ENCODE results near the gene PDE11A.
"Not testable (repeated sequence)": the region's sequence is repeated elsewhere in the genome, so short reads cannot be mapped to it uniquely, and the experiment has no call there.

PDE11A gene

DNA sequence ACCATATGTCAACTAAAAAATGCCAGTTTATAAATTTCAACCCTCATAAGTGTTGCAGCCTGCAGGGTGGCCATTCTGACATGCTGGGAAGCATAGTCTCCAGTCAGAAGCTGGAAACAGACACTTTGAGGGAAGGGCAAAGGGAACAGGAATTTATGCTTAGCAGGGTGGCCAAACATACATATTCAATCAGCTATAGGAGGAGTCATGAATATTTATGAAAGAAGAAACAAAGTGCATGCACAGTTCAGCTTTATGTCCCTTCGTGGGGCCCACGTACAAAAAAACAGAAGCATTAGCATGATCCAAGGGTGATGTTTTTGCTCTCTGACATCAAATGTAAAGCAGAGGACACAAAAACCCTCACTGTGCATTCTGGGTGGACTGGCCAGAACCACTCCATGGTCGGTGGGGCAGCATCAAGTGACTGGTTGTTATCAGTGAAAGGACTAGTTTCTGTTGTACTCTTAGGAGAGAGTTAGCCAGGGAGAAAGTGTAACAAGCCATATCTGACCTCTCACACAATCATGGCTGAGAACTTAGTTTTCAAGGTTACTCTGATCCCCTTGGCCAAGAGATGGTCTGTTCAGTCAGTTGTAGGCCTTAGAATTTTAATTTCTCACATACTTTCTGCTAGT, 9.9 kb upstream of the PDE11A start:
- Histone ChIP-seq H3K4me1 (ENCODE audit: low read length) (no peaks in the 10 kb centered on the region), H4K20me1 (ENCODE audit: insufficient read depth, low read length) (no peaks in the 10 kb centered on the region), H3K27ac (ENCODE audit: low read length) (no peak overlapping the region), H3K9me3 (ENCODE audit: insufficient read depth, low read length) (no peaks in the 10 kb centered on the region), H3K9ac (ENCODE audit: low read length) (no peak overlapping the region), H3K36me3 (replicated peaks; ENCODE audit: low read depth, low read length) (no peaks in the 10 kb centered on the region), H2AFZ (ENCODE audit: low read depth, low read length) (no peak overlapping the region), H3K4me3 (ENCODE audit: low read length) (no peak overlapping the region), H3K27me3 (ENCODE audit: low read depth, low read length) (no peaks in the 10 kb centered on the region), H3K4me2 (ENCODE audit: low read length) (no peak overlapping the region), H3K79me2 (ENCODE audit: low read length) (no peaks in the 10 kb centered on the region)
- no peak for TF ChIP-seq EZH2phosphoT487 (IDR thresholded peaks at IDR 0.05; ENCODE audit: low read depth)
- TF ChIP-seq, protein P1, sequence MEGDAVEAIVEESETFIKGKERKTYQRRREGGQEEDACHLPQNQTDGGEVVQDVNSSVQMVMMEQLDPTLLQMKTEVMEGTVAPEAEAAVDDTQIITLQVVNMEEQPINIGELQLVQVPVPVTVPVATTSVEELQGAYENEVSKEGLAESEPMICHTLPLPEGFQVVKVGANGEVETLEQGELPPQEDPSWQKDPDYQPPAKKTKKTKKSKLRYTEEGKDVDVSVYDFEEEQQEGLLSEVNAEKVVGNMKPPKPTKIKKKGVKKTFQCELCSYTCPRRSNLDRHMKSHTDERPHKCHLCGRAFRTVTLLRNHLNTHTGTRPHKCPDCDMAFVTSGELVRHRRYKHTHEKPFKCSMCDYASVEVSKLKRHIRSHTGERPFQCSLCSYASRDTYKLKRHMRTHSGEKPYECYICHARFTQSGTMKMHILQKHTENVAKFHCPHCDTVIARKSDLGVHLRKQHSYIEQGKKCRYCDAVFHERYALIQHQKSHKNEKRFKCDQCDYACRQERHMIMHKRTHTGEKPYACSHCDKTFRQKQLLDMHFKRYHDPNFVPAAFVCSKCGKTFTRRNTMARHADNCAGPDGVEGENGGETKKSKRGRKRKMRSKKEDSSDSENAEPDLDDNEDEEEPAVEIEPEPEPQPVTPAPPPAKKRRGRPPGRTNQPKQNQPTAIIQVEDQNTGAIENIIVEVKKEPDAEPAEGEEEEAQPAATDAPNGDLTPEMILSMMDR (IDR thresholded peaks at IDR 0.05; ENCODE audit: low read depth, low read length), result no peak

GRCh38 chr2:178079279-178079678, 6.7 kb upstream of the PDE11A start:
- H3K4me1 ChIP-seq (ENCODE audit: low read length); H3K4me2 ChIP-seq (ENCODE audit: low read length); H3K9me3 ChIP-seq (ENCODE audit: insufficient read depth, low read length); H3K36me3 ChIP-seq (replicated peaks; ENCODE audit: low read depth, low read length); H3K27me3 ChIP-seq (ENCODE audit: low read depth, low read length); H3K4me3 ChIP-seq (ENCODE audit: low read length); H4K20me1 ChIP-seq (ENCODE audit: insufficient read depth, low read length); H3K27ac ChIP-seq (ENCODE audit: low read length); H2AFZ ChIP-seq (ENCODE audit: low read depth, low read length); H3K9ac ChIP-seq (ENCODE audit: low read length); H3K79me2 ChIP-seq (ENCODE audit: low read length): not testable (repeated sequence)

- Histone ChIP-seq H3K79me2 (ENCODE audit: low read length) (no peaks in the 10 kb centered on the region), H3K4me3 (ENCODE audit: low read length) (no peak overlapping the region), H3K4me2 (ENCODE audit: low read length) (no peak overlapping the region), H3K27me3 (ENCODE audit: low read depth, low read length) (no peaks in the 10 kb centered on the region; the same call in 1 of the 2 replicates), H3K27ac (ENCODE audit: low read length) (no peak overlapping the region), H2AFZ (ENCODE audit: low read depth, low read length) (no peak overlapping the region), H4K20me1 (ENCODE audit: insufficient read depth, low read length) (no peaks in the 10 kb centered on the region), H3K9me3 (ENCODE audit: insufficient read depth, low read length) (no peaks in the 10 kb centered on the region), H3K4me1 (ENCODE audit: low read length) (no peaks in the 10 kb centered on the region), H3K36me3 (replicated peaks; ENCODE audit: low read depth, low read length) (no peaks in the 10 kb centered on the region), H3K9ac (ENCODE audit: low read length) (no peak overlapping the region)
- TF ChIP-seq, protein P1 (IDR thresholded peaks at IDR 0.05; ENCODE audit: low read depth, low read length), result no peak
- no peak for TF ChIP-seq EZH2phosphoT487 (IDR thresholded peaks at IDR 0.05; ENCODE audit: low read depth)
Observed at GRCh38 chr2:178076130-178076529, 3.6 kb upstream of the PDE11A start.

- H3K4me1 ChIP-seq (ENCODE audit: low read length), result no peaks in the 10 kb centered on the region
- H3K4me3 ChIP-seq (ENCODE audit: low read length), result no peak overlapping the region
- H3K27ac ChIP-seq (ENCODE audit: low read length), result no peak overlapping the region
- no peaks in the 10 kb centered on the region for H4K20me1 ChIP-seq (ENCODE audit: insufficient read depth, low read length)
- H3K9ac ChIP-seq (ENCODE audit: low read length), result no peak overlapping the region
- peaks cover 9% of the 10 kb centered on the region for H3K27me3 ChIP-seq (ENCODE audit: low read depth, low read length)
- no peaks in the 10 kb centered on the region for H3K36me3 ChIP-seq (replicated peaks; ENCODE audit: low read depth, low read length)
- no peaks in the 10 kb centered on the region for H3K9me3 ChIP-seq (ENCODE audit: insufficient read depth, low read length)
- no peak for TF ChIP-seq EZH2phosphoT487 (IDR thresholded peaks at IDR 0.05; ENCODE audit: low read depth)
- TF ChIP-seq, protein P1 (IDR thresholded peaks at IDR 0.05; ENCODE audit: low read depth, low read length), result no peak
- H3K79me2 ChIP-seq (ENCODE audit: low read length), result no peaks in the 10 kb centered on the region
- no peak overlapping the region for H2AFZ ChIP-seq (ENCODE audit: low read depth, low read length)
- no peak overlapping the region for H3K4me2 ChIP-seq (ENCODE audit: low read length)
Observed at GRCh38 chr2:178075006-178075326, 2.4 kb upstream of the PDE11A start.
